Endodermal cell (in vitro differentiated cells): ENCODE data around the gene COL4A4. TPM values are rescaled to one million over a fixed set of nuclear protein-coding genes. Genes with fewer than 3 reads are reported as not detected.

Source experiments
- DNase-seq: peaks from one replicate; pipeline ENCODE4 v3.0.0-alpha.2; 2017
- H3K27ac ChIP-seq: 2 replicates; pipeline ENCODE4 v1.5.1; 2013; ENCODE audit warnings: mild to moderate bottlenecking, low read depth, low read length, moderate library complexity
- H3K27me3 ChIP-seq: 2 replicates; pipeline ENCODE4 v1.6.1; 2013; ENCODE audit warnings: mild to moderate bottlenecking, low read length, moderate library complexity; ENCODE audit not compliant: insufficient read depth, control insufficient read depth, poor library complexity, severe bottlenecking
- H3K36me3 ChIP-seq: 2 replicates; pipeline ENCODE4 v1.7.0; 2013; ENCODE audit warnings: mild to moderate bottlenecking, low read length, moderate library complexity; ENCODE audit not compliant: control insufficient read depth, insufficient read depth
- H3K4me1 ChIP-seq: one replicate; pipeline ENCODE4 v1.7.0; 2013; ENCODE audit warnings: low read length; ENCODE audit not compliant: control insufficient read depth, insufficient read depth
- H3K4me3 ChIP-seq: 2 replicates; pipeline ENCODE4 v1.5.1; 2013; ENCODE audit warnings: mild to moderate bottlenecking, low read length, moderate library complexity
- H3K9ac ChIP-seq: 2 replicates; pipeline ENCODE4 v1.6.1; 2013; ENCODE audit warnings: mild to moderate bottlenecking, low read length, moderate library complexity; ENCODE audit not compliant: poor library complexity, severe bottlenecking; ENCODE audit errors: extremely low read depth
- H3K9me3 ChIP-seq: 2 replicates; pipeline ENCODE4 v1.6.1; 2013; ENCODE audit warnings: mild to moderate bottlenecking, low read length, moderate library complexity; ENCODE audit not compliant: control insufficient read depth
- H3K27ac Mint-ChIP-seq: 2 replicates; pipeline ENCODE4 v1.8.0; 2020; ENCODE audit warnings: mixed read lengths
- H3K27me3 Mint-ChIP-seq: 2 replicates; pipeline ENCODE4 v1.8.0; 2021; ENCODE audit warnings: mild to moderate bottlenecking, mixed read lengths; ENCODE audit not compliant: insufficient read depth
- H3K36me3 Mint-ChIP-seq: 2 replicates; pipeline ENCODE4 v1.8.0; 2020; ENCODE audit warnings: low read depth, mixed read lengths
- H3K4me1 Mint-ChIP-seq: 2 replicates; pipeline ENCODE4 v1.8.0; 2020; ENCODE audit warnings: mixed read lengths
- H3K4me3 Mint-ChIP-seq: 2 replicates; pipeline ENCODE4 v1.8.0; 2020; ENCODE audit warnings: mild to moderate bottlenecking, moderate library complexity, mixed read lengths
- H3K9me3 Mint-ChIP-seq: 2 replicates; pipeline ENCODE4 v1.8.0; 2020; ENCODE audit warnings: mild to moderate bottlenecking, mixed read lengths
- CTCF ChIP-seq: fragments of 200-600 bp; sonication (generic); conservative IDR thresholded peaks from 2 replicates; pipeline ENCODE4 v1.5.0; 2021; ENCODE audit warnings: antibody characterized with exemption, mild to moderate bottlenecking
- WGBS, 2 experiments: methylation state at CpG; one replicate each; pipeline versions ENCODE4 v1.1.5 to v1.1.7; 2013; ENCODE audit warnings: missing lambda C conversion rate in 2 of 2, mixed read lengths in 1 of 2; ENCODE audit not compliant: insufficient coverage in 1 of 2, insufficient read length in 1 of 2; 5-methylcytosine and 5-hydroxymethylcytosine counted together
- long read RNA-seq, 4 experiments: library from polyadenylated mRNA in 2 of 4; library from RNA in 1 of 4; library from capped mRNA in 1 of 4; stranded (forward) in 3 of 4; unstranded in 1 of 4; transcript quantifications; one replicate each; pipeline ENCODE4 v2.0.0, GENCODE V29; 2020 to 2021; ENCODE audit warnings: inconsistent platforms in 1 of 4
- polyA plus RNA-seq, 2 experiments: library from polyadenylated mRNA; stranded (reverse); fragments of 50-300 nt; gene quantifications; one replicate each; pipeline ENCODE4 v1.2.3, GENCODE V29; 2013
- total RNA-seq, 2 donors: library from RNA; stranded (reverse); fragmentation: NEBNext Ultra II Directional in 1 of 2; extraction: Animal tissue kit (Norgen Biotek cat#: 25700) in 1 of 2; gene quantifications; 2 replicates in 1 of 2; 3 replicates in 1 of 2; pipeline ENCODE4 v1.2.1, GENCODE V29; 2021

Gene COL4A4
- total RNA-seq, result 1 to 10 TPM; 2.2 to 2.9 TPM
- polyA plus RNA-seq (2013, experiment 1 of 2), result 0.18 TPM
- polyA plus RNA-seq (2013, experiment 2 of 2), result 0.29 TPM
- long read RNA-seq, experiment 1, result 0 reads
- long read RNA-seq, experiment 2, partial matches to known transcripts, result 1 of 6 reads
- long read RNA-seq, experiment 2, other reads (novel, unspliced or antisense), result 5 of 6 reads
- long read RNA-seq, experiment 3, partial matches to known transcripts, result 1 of 5 reads
- long read RNA-seq, experiment 3, other reads (novel, unspliced or antisense), result 4 of 5 reads
- long read RNA-seq, experiment 4, partial matches to known transcripts, result 1 of 1 reads
- long read RNA-seq, experiment 4, other reads (novel, unspliced or antisense), result 0 of 1 reads

GRCh38 chr2:227163998-227164762 is at the start of gene COL4A4, which contains the start of gene COL4A3:
Gene COL4A4, minus strand, starts transcription at chr2:227164205. Its CDS starts 16,722 bp downstream, at chr2:227147483.
Gene COL4A3, plus strand, starts transcription at chr2:227164624. Its CDS starts 103 bp downstream, at chr2:227164727.
- Histone ChIP-seq H3K27me3 (peaks cover 36% of the 10 kb centered on the region), H3K27ac (no peak within 1 kb of the TSS), H3K36me3 (no peaks in the 10 kb centered on the region), H3K9ac (no peak within 1 kb of the TSS), H3K4me1 (peaks cover 9% of the 10 kb centered on the region), H3K9me3 (peaks cover 6% of the 10 kb centered on the region), H3K4me3 (peak within 1 kb of the TSS; percentile 75)
- Mint-ChIP-seq H3K36me3 (no peaks in the 10 kb centered on the region), H3K9me3 (peaks cover 10% of the 10 kb centered on the region), H3K27ac (peak within 1 kb of the TSS; percentile 68), H3K27me3 (peaks cover 45% of the 10 kb centered on the region), H3K4me1 (peaks cover 41% of the 10 kb centered on the region), H3K4me3 (peak within 1 kb of the TSS; percentile 64)
- WGBS, 2 experiments, result 0% methylated on average over 77 of the region's 77 CpGs; no CpG with 5 or more reads in 1 of the 2 experiments
- DNase-seq, result peak; percentile 81
- no peak for TF ChIP-seq CTCF

DNA sequence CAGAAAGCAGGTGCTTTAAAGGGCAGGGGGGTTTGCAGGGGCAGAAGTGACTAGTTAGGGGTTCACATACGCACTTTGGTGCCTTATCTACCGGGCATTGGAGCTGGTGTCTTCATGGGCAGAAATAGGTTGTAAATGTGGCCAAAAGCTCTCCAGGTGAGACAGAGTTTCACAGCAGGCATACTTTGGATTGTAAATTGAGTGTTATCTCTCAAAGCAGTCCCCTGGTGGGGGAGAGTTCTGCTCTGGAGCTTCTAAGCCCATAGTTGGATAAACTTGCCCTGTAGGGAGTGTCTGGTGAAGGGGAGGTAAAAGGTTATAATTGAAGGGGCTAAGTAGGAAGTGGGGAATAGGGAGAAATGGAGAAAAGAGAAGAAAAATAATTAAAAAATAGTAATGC is 43.6 kb upstream of the COL4A4 start:
- peak; percentile 79 for DNase-seq
- H3K9me3 Mint-ChIP-seq, result no peaks in the 10 kb centered on the region
- peaks cover 28% of the 10 kb centered on the region for H3K4me1 Mint-ChIP-seq
- no peaks in the 10 kb centered on the region for H3K9me3 ChIP-seq
- no peaks in the 10 kb centered on the region for H3K27me3 ChIP-seq
- TF ChIP-seq CTCF, result no peak
- H3K27me3 Mint-ChIP-seq, result peaks cover 36% of the 10 kb centered on the region
- H3K4me1 ChIP-seq, result peaks cover 4% of the 10 kb centered on the region
- 39% methylated on average over 2 of the region's 2 CpGs; no CpG with 5 or more reads in 1 of the 2 experiments for WGBS, 2 experiments
- peak overlapping the region; percentile 53 for H3K27ac Mint-ChIP-seq
- H3K36me3 Mint-ChIP-seq, result no peaks in the 10 kb centered on the region
- no peak overlapping the region for H3K4me3 ChIP-seq
- H3K9ac ChIP-seq, result peak overlapping the region; percentile 20
- peak overlapping the region; percentile 4 for H3K4me3 Mint-ChIP-seq
- no peak overlapping the region for H3K27ac ChIP-seq
- no peaks in the 10 kb centered on the region for H3K36me3 ChIP-seq

GRCh38 chr2:227206406-227206805 is 42.4 kb upstream of the COL4A4 start:
- Histone ChIP-seq H3K9ac (no peak overlapping the region), H3K4me1 (peaks cover 4% of the 10 kb centered on the region), H3K4me3 (no peak overlapping the region), H3K36me3 (no peaks in the 10 kb centered on the region), H3K27me3 (no peaks in the 10 kb centered on the region), H3K27ac (no peak overlapping the region), H3K9me3 (no peaks in the 10 kb centered on the region)
- peaks cover 28% of the 10 kb centered on the region for H3K4me1 Mint-ChIP-seq
- H3K4me3 Mint-ChIP-seq, result no peak overlapping the region
- H3K9me3 Mint-ChIP-seq, result no peaks in the 10 kb centered on the region
- no peak for TF ChIP-seq CTCF
- no peak overlapping the region for H3K27ac Mint-ChIP-seq
- peaks cover 36% of the 10 kb centered on the region for H3K27me3 Mint-ChIP-seq
- WGBS, 2 experiments, result 87 to 88% methylated on average over 7 to 9 of the region's 9 CpGs
- no peaks in the 10 kb centered on the region for H3K36me3 Mint-ChIP-seq
- peak; percentile 69 for DNase-seq
